Measurements from ENCODE around the gene GCNA.

- no peak for TF ChIP-seq ATF3 (CRISPR knock-in tag; conservative IDR thresholded peaks at IDR 0.05)
- no peak for TF ChIP-seq NR2C2 (CRISPR knock-in tag; IDR thresholded peaks at IDR 0.05)
- no peak for TF ChIP-seq CTCF (IDR thresholded peaks at IDR 0.05)
- TF ChIP-seq MAX (CRISPR knock-in tag; IDR thresholded peaks at IDR 0.05), result no peak
- no peak for TF ChIP-seq HMGXB4 (CRISPR knock-in tag; IDR thresholded peaks at IDR 0.05)
- no peak for TF ChIP-seq CREB1 (CRISPR knock-in tag; IDR thresholded peaks at IDR 0.05)
- TF ChIP-seq E2F5 (CRISPR knock-in tag; IDR thresholded peaks at IDR 0.05), result no peak
- TF ChIP-seq ZNF263 (CRISPR knock-in tag; IDR thresholded peaks at IDR 0.05; ENCODE audit: low read depth), result no peak
- no peak for TF ChIP-seq SP1 (CRISPR knock-in tag; conservative IDR thresholded peaks at IDR 0.05)
Measured at GRCh38 chrX:71534773-71535544, 43.3 kb upstream of the GCNA start.

Data from WTC11 (cell line).